Measurements from ENCODE around the gene KDF1.

DNA sequence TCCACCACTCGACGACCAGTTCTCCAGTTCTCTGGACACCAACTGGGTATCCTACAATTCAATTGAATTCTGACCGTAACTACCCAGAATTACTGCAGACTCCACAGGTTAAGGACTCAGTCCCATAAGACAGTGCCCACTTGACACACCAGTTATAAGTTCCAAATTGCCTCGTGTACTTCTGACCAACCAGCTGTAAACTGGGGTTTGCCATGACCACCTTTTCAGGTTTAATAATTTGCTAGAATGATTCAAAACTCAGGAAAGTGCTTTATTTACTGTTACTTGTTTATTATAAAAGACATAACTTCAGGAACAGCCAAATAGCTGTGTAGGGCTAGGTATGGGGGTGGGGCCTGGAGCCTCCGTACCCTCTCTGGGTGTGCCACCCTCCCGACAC is 23.4 kb downstream of the KDF1 start:
- TF ChIP-seq, protein P1, sequence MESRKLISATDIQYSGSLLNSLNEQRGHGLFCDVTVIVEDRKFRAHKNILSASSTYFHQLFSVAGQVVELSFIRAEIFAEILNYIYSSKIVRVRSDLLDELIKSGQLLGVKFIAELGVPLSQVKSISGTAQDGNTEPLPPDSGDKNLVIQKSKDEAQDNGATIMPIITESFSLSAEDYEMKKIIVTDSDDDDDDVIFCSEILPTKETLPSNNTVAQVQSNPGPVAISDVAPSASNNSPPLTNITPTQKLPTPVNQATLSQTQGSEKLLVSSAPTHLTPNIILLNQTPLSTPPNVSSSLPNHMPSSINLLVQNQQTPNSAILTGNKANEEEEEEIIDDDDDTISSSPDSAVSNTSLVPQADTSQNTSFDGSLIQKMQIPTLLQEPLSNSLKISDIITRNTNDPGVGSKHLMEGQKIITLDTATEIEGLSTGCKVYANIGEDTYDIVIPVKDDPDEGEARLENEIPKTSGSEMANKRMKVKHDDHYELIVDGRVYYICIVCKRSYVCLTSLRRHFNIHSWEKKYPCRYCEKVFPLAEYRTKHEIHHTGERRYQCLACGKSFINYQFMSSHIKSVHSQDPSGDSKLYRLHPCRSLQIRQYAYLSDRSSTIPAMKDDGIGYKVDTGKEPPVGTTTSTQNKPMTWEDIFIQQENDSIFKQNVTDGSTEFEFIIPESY (IDR thresholded peaks at IDR 0.05; ENCODE audit: extremely low read depth, insufficient replicate concordance, low read length), result no peak
- no peak for TF ChIP-seq POLR2A (IDR thresholded peaks at IDR 0.05; ENCODE audit: borderline replicate concordance, extremely low read depth, insufficient read depth, insufficient read length)
- TF ChIP-seq, protein P2, sequence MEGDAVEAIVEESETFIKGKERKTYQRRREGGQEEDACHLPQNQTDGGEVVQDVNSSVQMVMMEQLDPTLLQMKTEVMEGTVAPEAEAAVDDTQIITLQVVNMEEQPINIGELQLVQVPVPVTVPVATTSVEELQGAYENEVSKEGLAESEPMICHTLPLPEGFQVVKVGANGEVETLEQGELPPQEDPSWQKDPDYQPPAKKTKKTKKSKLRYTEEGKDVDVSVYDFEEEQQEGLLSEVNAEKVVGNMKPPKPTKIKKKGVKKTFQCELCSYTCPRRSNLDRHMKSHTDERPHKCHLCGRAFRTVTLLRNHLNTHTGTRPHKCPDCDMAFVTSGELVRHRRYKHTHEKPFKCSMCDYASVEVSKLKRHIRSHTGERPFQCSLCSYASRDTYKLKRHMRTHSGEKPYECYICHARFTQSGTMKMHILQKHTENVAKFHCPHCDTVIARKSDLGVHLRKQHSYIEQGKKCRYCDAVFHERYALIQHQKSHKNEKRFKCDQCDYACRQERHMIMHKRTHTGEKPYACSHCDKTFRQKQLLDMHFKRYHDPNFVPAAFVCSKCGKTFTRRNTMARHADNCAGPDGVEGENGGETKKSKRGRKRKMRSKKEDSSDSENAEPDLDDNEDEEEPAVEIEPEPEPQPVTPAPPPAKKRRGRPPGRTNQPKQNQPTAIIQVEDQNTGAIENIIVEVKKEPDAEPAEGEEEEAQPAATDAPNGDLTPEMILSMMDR (IDR thresholded peaks at IDR 0.05 in 2 of 3, conservative IDR thresholded peaks at IDR 0.05 in 1 of 3; ENCODE audit: borderline replicate concordance in 1 of 3, insufficient read depth in 1 of 3, low read depth in 2 of 3, low read length in 2 of 3), result no peak
- no peak for TF ChIP-seq RAD21 (IDR thresholded peaks at IDR 0.05; ENCODE audit: low read depth)
- no peak for TF ChIP-seq POLR2AphosphoS5 (IDR thresholded peaks at IDR 0.05; ENCODE audit: low read depth, low read length)
- no peak for TF ChIP-seq CBX3 (IDR thresholded peaks at IDR 0.05; ENCODE audit: low read depth)
- TF ChIP-seq SRF (IDR thresholded peaks at IDR 0.05; ENCODE audit: low read depth), result no peak
- no peak for TF ChIP-seq EZH2 (IDR thresholded peaks at IDR 0.05)
- TF ChIP-seq EZH2phosphoT487 (IDR thresholded peaks at IDR 0.05; ENCODE audit: borderline replicate concordance), result no peak
- no peak for TF ChIP-seq SIN3A (IDR thresholded peaks at IDR 0.05; ENCODE audit: low read depth)
